ENCODE measurements around the gene BACE2. TPM values are rescaled to one million over a fixed set of nuclear protein-coding genes. Genes with fewer than 3 reads are reported as not detected.

BACE2 gene
- total RNA-seq, 2 experiments from 2014 or later, result not detected

GRCh38 chr21:41136286-41136685, 31.7 kb upstream of the BACE2 start:
- H3K79me2 ChIP-seq (ENCODE audit: insufficient read depth, low read depth, low read length), result no peaks in the 10 kb centered on the region
- H3K9me2 ChIP-seq (ENCODE audit: insufficient read depth, low read length), result no peaks in the 10 kb centered on the region
- H3K4me3 ChIP-seq (ENCODE audit: low read depth, low read length, poor library complexity, severe bottlenecking), result no peak overlapping the region
- ChIA-PET POLR2A (no interaction called here), CTCF (ENCODE audit: unreplicated experiment) (interaction anchor here (0.6 kb wide), 1 partner anchor 16 kb away, joined by 3 read pairs; no protein-coding TSS in a partner anchor)
- no peaks in the 10 kb centered on the region for H3K36me3 ChIP-seq (ENCODE audit: insufficient read depth, low read length)
- no peaks in the 10 kb centered on the region for H4K20me1 ChIP-seq (ENCODE audit: insufficient read depth, low read length)
- no peak overlapping the region for H3K4me2 ChIP-seq (ENCODE audit: low read length)
- no peak for TF ChIP-seq CTCF (conservative IDR thresholded peaks at IDR 0.05; ENCODE audit: low read length)
- no peak for TF ChIP-seq EZH2phosphoT487 (IDR thresholded peaks at IDR 0.05; ENCODE audit: borderline replicate concordance, low read depth, low read length)
- no peak overlapping the region for H2AFZ ChIP-seq (ENCODE audit: low read length)
- no peaks in the 10 kb centered on the region for H3K4me1 ChIP-seq (ENCODE audit: insufficient read depth, low read length, poor library complexity, severe bottlenecking)
- no peak for DNase-seq (ENCODE audit: low spot score)
- H3K9me3 ChIP-seq (ENCODE audit: low read length), result no peaks in the 10 kb centered on the region
- intact Hi-C loops (cut with micrococcal nuclease; ENCODE audit: unreplicated experiment), result no loop called here
- no peak overlapping the region for H3K27ac ChIP-seq (ENCODE audit: low read depth, low read length, poor library complexity, severe bottlenecking)
- BruUV-seq (replicated peaks), result no TSS peak

GRCh38 chr21:41137401-41137800, 30.6 kb upstream of the BACE2 start:
- POLR2A ChIA-PET, result interaction anchor here (0.8 kb wide), 1 partner anchor 421 kb away, joined by 3 read pairs; no protein-coding TSS in a partner anchor
- H3K27ac ChIP-seq (ENCODE audit: low read depth, low read length, poor library complexity, severe bottlenecking), result no peak overlapping the region
- no peak overlapping the region for H3K4me2 ChIP-seq (ENCODE audit: low read length)
- H3K4me1 ChIP-seq (ENCODE audit: insufficient read depth, low read length, poor library complexity, severe bottlenecking), result no peaks in the 10 kb centered on the region
- no TSS peak for BruUV-seq (replicated peaks)
- no peaks in the 10 kb centered on the region for H3K79me2 ChIP-seq (ENCODE audit: insufficient read depth, low read depth, low read length)
- intact Hi-C loops (cut with micrococcal nuclease; ENCODE audit: unreplicated experiment), result no loop called here
- CTCF ChIA-PET (ENCODE audit: unreplicated experiment), result no interaction called here
- H3K9me3 ChIP-seq (ENCODE audit: low read length), result no peaks in the 10 kb centered on the region
- no peak for TF ChIP-seq CTCF (conservative IDR thresholded peaks at IDR 0.05; ENCODE audit: low read length)
- no peak for TF ChIP-seq EZH2phosphoT487 (IDR thresholded peaks at IDR 0.05; ENCODE audit: borderline replicate concordance, low read depth, low read length)
- no peaks in the 10 kb centered on the region for H3K9me2 ChIP-seq (ENCODE audit: insufficient read depth, low read length)
- no peaks in the 10 kb centered on the region for H4K20me1 ChIP-seq (ENCODE audit: insufficient read depth, low read length)
- H2AFZ ChIP-seq (ENCODE audit: low read length), result no peak overlapping the region
- H3K4me3 ChIP-seq (ENCODE audit: low read depth, low read length, poor library complexity, severe bottlenecking), result no peak overlapping the region
- no peaks in the 10 kb centered on the region for H3K36me3 ChIP-seq (ENCODE audit: insufficient read depth, low read length)
- no peak for DNase-seq (ENCODE audit: low spot score)

GRCh38 chr21:41137889-41138288, 30.1 kb upstream of the BACE2 start:
- H3K4me2 ChIP-seq (ENCODE audit: low read length), result no peak overlapping the region
- H3K9me3 ChIP-seq (ENCODE audit: low read length), result no peaks in the 10 kb centered on the region
- BruUV-seq (replicated peaks), result no TSS peak
- no peak overlapping the region for H3K27ac ChIP-seq (ENCODE audit: low read depth, low read length, poor library complexity, severe bottlenecking)
- TF ChIP-seq EZH2phosphoT487 (IDR thresholded peaks at IDR 0.05; ENCODE audit: borderline replicate concordance, low read depth, low read length) (no peak), CTCF (conservative IDR thresholded peaks at IDR 0.05; ENCODE audit: low read length) (no peak)
- no peaks in the 10 kb centered on the region for H4K20me1 ChIP-seq (ENCODE audit: insufficient read depth, low read length)
- H3K4me1 ChIP-seq (ENCODE audit: insufficient read depth, low read length, poor library complexity, severe bottlenecking), result no peaks in the 10 kb centered on the region
- ChIA-PET POLR2A (no interaction called here), CTCF (ENCODE audit: unreplicated experiment) (no interaction called here)
- intact Hi-C loops (cut with micrococcal nuclease; ENCODE audit: unreplicated experiment), result no loop called here
- H3K4me3 ChIP-seq (ENCODE audit: low read depth, low read length, poor library complexity, severe bottlenecking), result no peak overlapping the region
- H2AFZ ChIP-seq (ENCODE audit: low read length), result no peak overlapping the region
- H3K79me2 ChIP-seq (ENCODE audit: insufficient read depth, low read depth, low read length), result no peaks in the 10 kb centered on the region
- H3K36me3 ChIP-seq (ENCODE audit: insufficient read depth, low read length), result no peaks in the 10 kb centered on the region
- H3K9me2 ChIP-seq (ENCODE audit: insufficient read depth, low read length), result no peaks in the 10 kb centered on the region
- no peak for DNase-seq (ENCODE audit: low spot score)

Measured in OCI-LY7 (cell line).